Measurements from ENCODE around the gene SLC2A10. TPM values are rescaled to one million over a fixed set of nuclear protein-coding genes. Genes with fewer than 3 reads are reported as not detected.

SLC2A10 gene
- total and polyA plus RNA-seq, 2 donors (not counting 3 experiments of a cell fraction or from before 2014, with no cell fraction given), result 11.2 to 13.6 TPM

DNA sequence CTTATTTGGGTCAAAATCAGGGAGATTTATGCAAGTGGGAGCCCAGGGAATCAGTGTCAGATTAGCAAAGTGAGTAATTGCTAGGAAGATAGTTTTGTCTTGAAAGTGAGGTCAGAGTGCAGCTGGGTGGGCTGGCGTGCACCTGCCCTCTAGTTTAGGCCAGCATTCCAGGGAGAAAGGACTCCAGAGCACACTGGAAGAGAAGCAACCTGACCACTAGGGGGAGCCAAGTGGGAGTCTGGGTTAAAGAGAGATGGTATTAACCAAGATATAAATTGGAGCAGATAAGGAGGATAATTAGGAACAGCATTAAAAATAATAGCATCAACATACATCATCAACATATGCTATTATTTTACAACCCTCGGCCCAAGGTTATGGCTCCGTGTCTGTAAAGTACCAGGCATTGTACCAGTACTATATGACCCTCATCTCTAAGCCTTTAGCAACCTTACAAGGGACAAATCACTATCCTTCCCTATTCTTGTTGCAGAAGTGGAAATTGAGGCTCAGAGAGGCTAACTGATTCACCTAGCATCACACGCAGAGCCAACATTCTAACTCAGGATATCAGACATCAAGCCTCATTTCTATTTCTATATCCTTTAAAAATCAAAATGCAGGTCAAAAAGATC lies 57.8 kb downstream of the SLC2A10 start:
- Histone ChIP-seq H3K9ac (replicated peaks; ENCODE audit: extremely low read depth, insufficient read depth, low read length) (no peak overlapping the region), H3K27ac (ENCODE audit: insufficient read depth, low read depth, low read length) (no peak overlapping the region), H3K4me1 (ENCODE audit: control insufficient read depth, extremely low read depth, insufficient read depth, low read length) (no peaks in the 10 kb centered on the region), H3K36me3 (ENCODE audit: control insufficient read depth in 2 of 2, extremely low read depth in 1 of 2, insufficient read depth in 2 of 2, low read length in 2 of 2) (no peaks in the 10 kb centered on the region), H2AFZ (ENCODE audit: low read depth, low read length) (no peak overlapping the region), H3K27me3 (ENCODE audit: control insufficient read depth in 2 of 2, insufficient read depth in 2 of 2, low read length in 2 of 2) (peaks cover 0 to 2% of the 10 kb centered on the region in 2 experiments), H3K79me2 (ENCODE audit: control insufficient read depth, insufficient read depth, low read length) (no peaks in the 10 kb centered on the region), H3K4me2 (ENCODE audit: insufficient read depth, low read length) (no peak overlapping the region), H3K9me1 (replicated peaks; ENCODE audit: control insufficient read depth, extremely low read depth, insufficient read depth, low read length) (no peaks in the 10 kb centered on the region), H3K9me3 (replicated peaks; ENCODE audit: control insufficient read depth, insufficient read depth, low read length) (no peaks in the 10 kb centered on the region), H4K20me1 (replicated peaks; ENCODE audit: control insufficient read depth, extremely low read depth, insufficient read depth, low read length) (no peaks in the 10 kb centered on the region), H3K4me3 (replicated peaks in 1 of 3; ENCODE audit: insufficient read depth in 1 of 3, low read depth in 1 of 3, low read length in 3 of 3) (no peak overlapping the region)
- no TSS peak for BruUV-seq (replicated peaks)
- ChIA-PET POLR2A (no interaction called here), CTCF (interaction anchor here (1.8 kb wide), 1 partner anchor 13 kb away, joined by 14 read pairs; no protein-coding TSS in a partner anchor)
- intact Hi-C loops (cut with micrococcal nuclease) (loop anchor here (1.0 kb wide), 1 partner anchor 383 kb away; no protein-coding TSS in a partner anchor), dilution Hi-C loops (cut with MboI; ENCODE audit: extremely low pct_ligation_motif_present, low sequenced_read_pairs) (no loop called here)
- DNase-seq (ENCODE audit: low read depth, low spot score) (peak; percentile 25), FAIRE-seq (no peak)
- TF ChIP-seq GATA2 (IDR thresholded peaks at IDR 0.05; ENCODE audit: insufficient read depth, insufficient read length, low read depth, low read length), result no peak
- TF ChIP-seq EZH2 (IDR thresholded peaks at IDR 0.05; ENCODE audit: borderline replicate concordance, low read depth, low read length, severe bottlenecking), result no peak
- TF ChIP-seq, protein P1, sequence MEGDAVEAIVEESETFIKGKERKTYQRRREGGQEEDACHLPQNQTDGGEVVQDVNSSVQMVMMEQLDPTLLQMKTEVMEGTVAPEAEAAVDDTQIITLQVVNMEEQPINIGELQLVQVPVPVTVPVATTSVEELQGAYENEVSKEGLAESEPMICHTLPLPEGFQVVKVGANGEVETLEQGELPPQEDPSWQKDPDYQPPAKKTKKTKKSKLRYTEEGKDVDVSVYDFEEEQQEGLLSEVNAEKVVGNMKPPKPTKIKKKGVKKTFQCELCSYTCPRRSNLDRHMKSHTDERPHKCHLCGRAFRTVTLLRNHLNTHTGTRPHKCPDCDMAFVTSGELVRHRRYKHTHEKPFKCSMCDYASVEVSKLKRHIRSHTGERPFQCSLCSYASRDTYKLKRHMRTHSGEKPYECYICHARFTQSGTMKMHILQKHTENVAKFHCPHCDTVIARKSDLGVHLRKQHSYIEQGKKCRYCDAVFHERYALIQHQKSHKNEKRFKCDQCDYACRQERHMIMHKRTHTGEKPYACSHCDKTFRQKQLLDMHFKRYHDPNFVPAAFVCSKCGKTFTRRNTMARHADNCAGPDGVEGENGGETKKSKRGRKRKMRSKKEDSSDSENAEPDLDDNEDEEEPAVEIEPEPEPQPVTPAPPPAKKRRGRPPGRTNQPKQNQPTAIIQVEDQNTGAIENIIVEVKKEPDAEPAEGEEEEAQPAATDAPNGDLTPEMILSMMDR (IDR thresholded peaks at IDR 0.05; ENCODE audit: extremely low read depth in 1 of 2, insufficient read depth in 1 of 2, low read depth in 1 of 2, low read length in 2 of 2), result peak; percentile 60 to 64

All from endothelial cell of umbilical vein (primary cell).